SK-N-MC (cell line): ENCODE measurements around the gene CROCC.
"Not testable (repeated sequence)": the region's sequence is repeated elsewhere in the genome, so short reads cannot be mapped to it uniquely, and the experiment has no call there.

Source experiments
- EZH2 ChIP-seq: fragments of 200-600 bp; sonication (generic); IDR thresholded peaks from one replicate; pipeline ENCODE4 v1.6.1; 2017; ENCODE audit warnings: antibody characterized with exemption
- FOXP2 ChIP-seq: optimal IDR thresholded peaks from 2 replicates; pipeline ENCODE3; 2011; ENCODE audit warnings: mild to moderate bottlenecking, moderate library complexity; ENCODE audit not compliant: insufficient read depth; ENCODE audit errors: extremely low read length, control extremely low read depth
- POLR2AphosphoS5 ChIP-seq: IDR thresholded peaks from 2 replicates; pipeline ENCODE4 v1.6.1; 2012; ENCODE audit warnings: mild to moderate bottlenecking, low read depth, low read length, borderline replicate concordance

GRCh38 chr1:16884487-16884886 lies 37.2 kb upstream of the CROCC start:
- not testable (repeated sequence) for TF ChIP-seq EZH2, FOXP2, POLR2AphosphoS5
